Neutrophil (primary cell): Measurements from ENCODE around the gene ORMDL1.

Experiments
- H3K27ac ChIP-seq: fragments of 200-600 bp; sonication (generic); 2 replicates; pipeline ENCODE4 v1.5.1; 2016; ENCODE audit warnings: mild to moderate bottlenecking, moderate library complexity
- H3K27me3 ChIP-seq: fragments of 200-600 bp; sonication (generic); 2 replicates; pipeline ENCODE4 v1.6.0; 2016; ENCODE audit warnings: mild to moderate bottlenecking
- H3K36me3 ChIP-seq: fragments of 200-600 bp; sonication (generic); 2 replicates; pipeline ENCODE4 v1.5.1; 2017
- H3K4me1 ChIP-seq, 2 experiments: fragments of 200-600 bp in 1 of 2; sonication (generic) in 1 of 2; 1 replicate in 1 of 2; 2 replicates in 1 of 2; pipeline versions ENCODE4 v1.5.1 to v1.6.1; 2013 to 2016; ENCODE audit warnings: low read depth in 1 of 2, low read length in 1 of 2, mild to moderate bottlenecking in 1 of 2, moderate library complexity in 1 of 2; ENCODE audit not compliant: control insufficient read depth in 1 of 2, insufficient read depth in 1 of 2
- H3K4me3 ChIP-seq, 2 experiments: fragments of 200-600 bp in 1 of 2; sonication (generic) in 1 of 2; 1 replicate in 1 of 2; 2 replicates in 1 of 2; pipeline ENCODE4 v1.5.1; 2013 to 2016; ENCODE audit warnings: low read depth in 1 of 2, low read length in 1 of 2, mild to moderate bottlenecking in 1 of 2, moderate library complexity in 1 of 2
- H3K9me3 ChIP-seq: fragments of 200-600 bp; sonication (generic); 2 replicates; pipeline ENCODE4 v1.5.1; 2016
- TF ChIP-seq, protein P1 (sequence below): fragments of 200-600 bp; sonication (generic); IDR thresholded peaks from 2 replicates; pipeline ENCODE4 v1.5.1; 2016; ENCODE audit warnings: antibody characterized with exemption

The ORMDL1 gene

DNA sequence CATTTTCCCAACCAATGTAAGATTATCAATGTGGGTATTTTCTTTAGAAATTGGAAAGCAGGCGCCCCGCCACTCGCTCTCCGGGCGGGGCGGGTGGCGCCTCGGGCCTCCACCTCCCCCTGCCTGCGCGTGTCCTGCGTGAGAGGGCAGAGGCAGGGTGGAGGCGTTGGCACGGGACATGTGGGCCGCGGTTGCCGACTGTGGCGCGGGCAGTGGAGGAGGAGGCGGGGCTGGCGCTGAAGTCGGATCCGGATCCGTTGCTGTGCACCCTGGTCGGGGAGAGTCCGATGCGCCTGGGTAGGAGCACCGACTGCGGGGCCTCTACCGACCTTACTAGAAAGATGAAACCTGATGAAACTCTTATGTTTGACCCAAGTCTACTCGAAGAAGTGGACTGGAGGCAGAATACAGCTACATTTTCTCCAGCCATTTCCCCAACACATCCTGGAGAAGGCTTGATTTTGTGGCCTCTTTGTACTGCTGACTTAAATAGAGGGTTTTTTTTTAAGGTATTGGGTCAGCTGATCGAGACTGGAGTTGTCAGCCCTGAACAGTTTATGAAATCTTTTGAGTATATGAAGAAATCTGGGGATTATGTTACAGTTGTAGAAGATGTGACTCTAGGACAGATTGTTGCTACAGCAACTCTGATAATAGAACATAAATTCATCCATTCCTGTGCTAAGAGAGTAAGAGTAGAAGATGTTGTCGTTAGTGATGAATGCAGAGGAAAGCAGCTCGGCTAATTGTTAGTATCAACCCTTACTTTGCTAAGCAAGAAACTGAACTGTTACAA, 38.0 kb upstream of the ORMDL1 start:
- TF ChIP-seq, protein P1, sequence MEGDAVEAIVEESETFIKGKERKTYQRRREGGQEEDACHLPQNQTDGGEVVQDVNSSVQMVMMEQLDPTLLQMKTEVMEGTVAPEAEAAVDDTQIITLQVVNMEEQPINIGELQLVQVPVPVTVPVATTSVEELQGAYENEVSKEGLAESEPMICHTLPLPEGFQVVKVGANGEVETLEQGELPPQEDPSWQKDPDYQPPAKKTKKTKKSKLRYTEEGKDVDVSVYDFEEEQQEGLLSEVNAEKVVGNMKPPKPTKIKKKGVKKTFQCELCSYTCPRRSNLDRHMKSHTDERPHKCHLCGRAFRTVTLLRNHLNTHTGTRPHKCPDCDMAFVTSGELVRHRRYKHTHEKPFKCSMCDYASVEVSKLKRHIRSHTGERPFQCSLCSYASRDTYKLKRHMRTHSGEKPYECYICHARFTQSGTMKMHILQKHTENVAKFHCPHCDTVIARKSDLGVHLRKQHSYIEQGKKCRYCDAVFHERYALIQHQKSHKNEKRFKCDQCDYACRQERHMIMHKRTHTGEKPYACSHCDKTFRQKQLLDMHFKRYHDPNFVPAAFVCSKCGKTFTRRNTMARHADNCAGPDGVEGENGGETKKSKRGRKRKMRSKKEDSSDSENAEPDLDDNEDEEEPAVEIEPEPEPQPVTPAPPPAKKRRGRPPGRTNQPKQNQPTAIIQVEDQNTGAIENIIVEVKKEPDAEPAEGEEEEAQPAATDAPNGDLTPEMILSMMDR = no peak
- H3K36me3 ChIP-seq = no peaks in the 10 kb centered on the region
- H3K27ac ChIP-seq = no peak overlapping the region

DNA sequence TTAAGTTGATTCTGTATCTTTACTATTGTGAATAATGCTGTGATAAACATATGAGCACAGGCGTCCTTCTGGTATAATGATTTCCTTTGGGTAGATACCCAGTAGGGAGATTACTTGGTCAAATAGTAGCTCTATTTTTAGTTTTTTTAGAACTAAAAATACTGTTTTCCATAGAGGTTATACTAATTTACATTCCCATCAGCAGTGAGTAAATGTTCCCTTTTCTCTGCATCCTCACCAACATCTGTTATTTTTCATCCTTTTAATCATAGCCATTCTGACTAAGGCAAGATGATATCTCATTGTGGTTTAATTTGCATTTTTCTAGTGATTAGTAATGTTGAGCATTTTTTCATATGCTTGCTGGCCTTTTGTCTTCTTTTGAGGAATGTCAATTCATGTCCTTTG, 35.2 kb upstream of the ORMDL1 start:
- no peaks in the 10 kb centered on the region for H3K36me3 ChIP-seq
- no peak overlapping the region for H3K4me3 ChIP-seq
- H3K4me1 ChIP-seq = no peaks in the 10 kb centered on the region
- H3K27me3 ChIP-seq = no peaks in the 10 kb centered on the region
- no peaks in the 10 kb centered on the region for H3K9me3 ChIP-seq
- TF ChIP-seq, protein P1 = no peak
- no peak overlapping the region for H3K27ac ChIP-seq

More for the DNA sequence above, 38.0 kb upstream of the ORMDL1 start:
- Histone ChIP-seq H3K4me1 (no peaks in the 10 kb centered on the region), H3K27me3 (no peaks in the 10 kb centered on the region), H3K9me3 (no peaks in the 10 kb centered on the region), H3K4me3 (no peak overlapping the region)

DNA sequence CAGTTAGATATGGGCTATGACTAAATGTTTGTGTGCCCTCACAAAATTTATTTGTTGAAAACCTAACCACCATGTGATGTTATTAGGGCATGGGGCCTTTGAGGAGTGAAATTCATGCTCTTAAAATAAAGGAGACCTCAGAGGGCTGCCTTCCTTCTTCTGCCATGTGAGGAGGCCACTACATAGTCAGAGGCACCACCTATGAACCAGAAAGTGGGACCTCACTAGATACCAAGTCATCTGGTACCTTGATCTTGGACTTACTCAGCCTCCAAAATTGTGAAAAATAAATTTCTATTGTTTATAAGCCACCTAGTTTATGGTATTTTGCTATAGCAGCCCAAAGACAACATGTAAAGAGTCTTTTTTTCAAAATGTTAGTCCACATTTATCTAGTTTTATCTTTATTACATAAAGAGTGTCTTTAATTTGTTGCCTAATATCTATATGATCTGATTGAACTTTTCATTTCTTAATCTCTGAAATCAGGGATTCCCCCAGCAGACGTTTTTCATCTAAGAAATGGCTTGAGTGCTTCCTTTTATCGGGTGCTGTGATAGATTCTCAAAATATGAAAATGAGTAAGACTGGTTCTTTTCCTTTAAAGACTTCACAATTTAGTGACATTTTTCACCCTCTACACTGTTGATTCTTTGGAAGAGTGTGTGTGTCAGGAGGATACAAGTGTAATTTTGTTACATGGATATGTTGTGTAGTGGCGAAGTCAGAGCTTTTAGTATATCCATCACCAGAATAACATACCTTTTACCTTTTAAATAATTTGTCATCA, 34.3 kb upstream of the ORMDL1 start:
- Histone ChIP-seq H3K27me3 (no peaks in the 10 kb centered on the region), H3K4me3 (no peak overlapping the region), H3K27ac (no peak overlapping the region), H3K9me3 (no peaks in the 10 kb centered on the region), H3K36me3 (no peaks in the 10 kb centered on the region), H3K4me1 (no peaks in the 10 kb centered on the region)
- TF ChIP-seq, protein P1 = no peak

DNA sequence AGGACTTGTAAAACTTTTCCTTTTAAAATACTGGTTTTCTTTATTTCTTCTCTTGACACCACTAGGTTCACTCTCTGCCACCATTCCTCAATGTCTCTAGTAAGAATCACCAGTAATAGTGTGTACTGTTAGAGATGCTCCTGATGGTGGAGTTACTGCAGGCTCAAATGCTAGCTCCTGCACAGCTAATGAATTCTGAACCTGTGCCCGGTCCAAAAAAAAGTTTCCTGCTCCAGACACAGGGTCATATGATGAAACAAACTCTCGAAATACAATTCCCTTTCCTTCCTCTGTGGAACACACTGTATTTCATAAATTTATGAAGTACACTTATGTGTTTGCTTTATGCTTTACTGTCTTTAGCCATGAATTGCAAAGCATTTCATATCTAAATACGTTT, 19.3 kb upstream of the ORMDL1 start:
- TF ChIP-seq, protein P1 = no peak
- H3K36me3 ChIP-seq = no peaks in the 10 kb centered on the region

DNA sequence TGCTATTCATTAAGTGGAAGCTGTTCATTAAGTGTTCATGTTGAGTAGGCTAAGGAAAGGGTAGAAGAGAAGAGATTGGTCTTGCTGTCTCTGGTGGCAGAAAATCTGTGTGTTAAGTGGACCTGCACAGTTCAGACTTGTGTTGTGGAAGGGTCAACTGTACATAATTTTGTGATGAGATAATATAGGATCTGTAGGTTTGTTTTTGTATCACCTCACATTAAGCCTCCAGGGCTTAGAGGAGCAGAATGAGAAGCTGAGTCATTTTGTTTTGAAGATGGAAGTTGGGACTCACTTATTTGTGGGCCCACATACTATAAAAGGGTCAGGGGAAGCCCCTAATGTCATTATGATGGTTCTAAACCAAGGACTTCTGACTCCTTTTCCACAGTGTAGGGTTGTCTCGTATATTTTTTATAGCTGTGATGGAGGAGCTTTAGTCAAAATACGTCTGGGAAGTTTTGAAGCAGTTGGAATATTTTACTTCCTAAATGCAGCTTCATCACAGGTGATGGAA, 18.3 kb upstream of the ORMDL1 start:
- TF ChIP-seq, protein P1 = no peak
- no peaks in the 10 kb centered on the region for H3K27me3 ChIP-seq
- no peak overlapping the region for H3K27ac ChIP-seq
- H3K9me3 ChIP-seq = no peaks in the 10 kb centered on the region
- H3K4me3 ChIP-seq = no peak overlapping the region
- no peaks in the 10 kb centered on the region for H3K36me3 ChIP-seq
- H3K4me1 ChIP-seq = peaks cover 8 to 23% of the 10 kb centered on the region in 2 experiments

More for the DNA sequence above, 19.3 kb upstream of the ORMDL1 start:
- no peak overlapping the region for H3K4me3 ChIP-seq
- H3K9me3 ChIP-seq = no peaks in the 10 kb centered on the region
- peaks cover 8 to 23% of the 10 kb centered on the region in 2 experiments for H3K4me1 ChIP-seq
- H3K27ac ChIP-seq = no peak overlapping the region
- no peaks in the 10 kb centered on the region for H3K27me3 ChIP-seq
